AG10803 (cell line): Measurements from ENCODE around the gene POGLUT3.

Experiments
- DNase-seq: peaks from one replicate; pipeline ENCODE4 v3.0.0; 2010; ENCODE audit warnings: low read depth
- H3K4me3 ChIP-seq: 2 replicates; pipeline ENCODE4 v1.5.1; 2011; ENCODE audit warnings: mild to moderate bottlenecking, low read length, control low read depth
- TF ChIP-seq, protein P1 (sequence below): conservative IDR thresholded peaks from 2 replicates; pipeline ENCODE4 v1.5.1; 2011; ENCODE audit warnings: mild to moderate bottlenecking, low read length, control low read depth, inconsistent platforms

POGLUT3 gene

DNA sequence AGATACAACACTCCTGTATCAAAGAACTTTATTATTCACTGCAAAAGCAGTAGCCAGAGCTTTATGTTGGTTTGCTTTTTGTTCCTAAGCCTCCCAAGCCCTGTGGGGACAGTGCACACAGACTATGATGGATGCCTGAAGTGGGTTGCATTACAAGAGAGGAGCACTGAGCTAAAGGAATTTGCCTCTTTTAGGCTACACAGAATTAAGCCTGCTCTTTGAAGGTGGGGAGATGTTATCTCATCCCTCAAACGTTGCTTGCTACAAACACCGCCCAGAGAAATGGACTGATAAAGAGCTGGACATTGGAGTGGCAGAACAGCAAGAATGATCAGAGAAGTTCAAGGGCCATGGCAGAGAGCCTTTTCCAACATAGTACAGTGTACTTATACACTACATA, 2.5 kb upstream of the POGLUT3 start:
- no peak for DNase-seq
- H3K4me3 ChIP-seq = no peak overlapping the region
- TF ChIP-seq, protein P1, sequence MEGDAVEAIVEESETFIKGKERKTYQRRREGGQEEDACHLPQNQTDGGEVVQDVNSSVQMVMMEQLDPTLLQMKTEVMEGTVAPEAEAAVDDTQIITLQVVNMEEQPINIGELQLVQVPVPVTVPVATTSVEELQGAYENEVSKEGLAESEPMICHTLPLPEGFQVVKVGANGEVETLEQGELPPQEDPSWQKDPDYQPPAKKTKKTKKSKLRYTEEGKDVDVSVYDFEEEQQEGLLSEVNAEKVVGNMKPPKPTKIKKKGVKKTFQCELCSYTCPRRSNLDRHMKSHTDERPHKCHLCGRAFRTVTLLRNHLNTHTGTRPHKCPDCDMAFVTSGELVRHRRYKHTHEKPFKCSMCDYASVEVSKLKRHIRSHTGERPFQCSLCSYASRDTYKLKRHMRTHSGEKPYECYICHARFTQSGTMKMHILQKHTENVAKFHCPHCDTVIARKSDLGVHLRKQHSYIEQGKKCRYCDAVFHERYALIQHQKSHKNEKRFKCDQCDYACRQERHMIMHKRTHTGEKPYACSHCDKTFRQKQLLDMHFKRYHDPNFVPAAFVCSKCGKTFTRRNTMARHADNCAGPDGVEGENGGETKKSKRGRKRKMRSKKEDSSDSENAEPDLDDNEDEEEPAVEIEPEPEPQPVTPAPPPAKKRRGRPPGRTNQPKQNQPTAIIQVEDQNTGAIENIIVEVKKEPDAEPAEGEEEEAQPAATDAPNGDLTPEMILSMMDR = no peak

DNA sequence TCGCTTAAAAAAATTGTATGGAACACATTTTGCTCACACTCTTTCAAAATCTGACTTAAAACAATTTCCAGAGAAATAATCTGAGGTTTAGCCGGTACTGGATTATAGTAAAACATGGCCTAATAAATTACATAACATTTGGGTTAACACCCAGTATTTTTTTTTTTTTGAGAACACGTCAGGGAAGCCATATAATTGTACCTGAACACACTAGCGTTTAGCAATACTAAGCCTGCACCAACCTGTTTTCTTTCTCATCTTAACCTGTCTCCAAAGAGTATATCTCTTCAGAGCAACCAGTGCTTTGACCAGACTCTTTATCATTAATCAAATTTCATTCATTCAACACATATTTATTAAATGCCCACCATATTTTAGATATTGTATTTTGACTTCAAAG, 2.0 kb upstream of the POGLUT3 start:
- TF ChIP-seq, protein P1 = no peak
- DNase-seq = no peak
- no peak overlapping the region for H3K4me3 ChIP-seq

DNA sequence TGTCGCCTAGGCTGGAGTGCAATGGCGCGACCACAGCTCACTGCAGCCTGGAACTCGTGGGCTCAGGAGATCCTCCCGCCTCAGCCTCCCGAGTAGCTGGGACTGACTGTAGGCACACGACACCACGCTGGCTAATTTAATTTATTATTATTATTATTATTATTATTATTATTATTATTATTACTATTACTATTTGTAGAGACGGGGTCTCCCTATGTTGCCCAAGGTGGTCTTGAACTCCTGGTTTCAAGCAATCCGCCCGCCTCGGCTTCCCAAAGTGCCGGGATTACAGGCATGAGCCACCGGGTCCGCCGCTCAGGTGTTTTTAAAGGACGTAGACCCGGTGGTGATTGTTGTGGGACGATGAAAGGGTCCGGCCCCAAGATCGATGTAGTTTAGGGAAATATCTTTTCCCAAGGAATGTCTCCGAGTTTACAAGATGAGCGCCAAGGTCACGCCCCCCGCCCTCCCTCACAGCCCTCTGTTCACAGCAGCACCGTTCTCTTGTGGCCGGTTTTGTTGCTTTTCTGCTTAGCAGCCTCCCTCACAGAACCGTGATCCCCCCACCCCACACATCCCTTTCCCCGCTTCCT, 728 bp upstream of the POGLUT3 start:
- no peak for DNase-seq
- H3K4me3 ChIP-seq = peak overlapping the region; percentile 67
- TF ChIP-seq, protein P1 = no peak

DNA sequence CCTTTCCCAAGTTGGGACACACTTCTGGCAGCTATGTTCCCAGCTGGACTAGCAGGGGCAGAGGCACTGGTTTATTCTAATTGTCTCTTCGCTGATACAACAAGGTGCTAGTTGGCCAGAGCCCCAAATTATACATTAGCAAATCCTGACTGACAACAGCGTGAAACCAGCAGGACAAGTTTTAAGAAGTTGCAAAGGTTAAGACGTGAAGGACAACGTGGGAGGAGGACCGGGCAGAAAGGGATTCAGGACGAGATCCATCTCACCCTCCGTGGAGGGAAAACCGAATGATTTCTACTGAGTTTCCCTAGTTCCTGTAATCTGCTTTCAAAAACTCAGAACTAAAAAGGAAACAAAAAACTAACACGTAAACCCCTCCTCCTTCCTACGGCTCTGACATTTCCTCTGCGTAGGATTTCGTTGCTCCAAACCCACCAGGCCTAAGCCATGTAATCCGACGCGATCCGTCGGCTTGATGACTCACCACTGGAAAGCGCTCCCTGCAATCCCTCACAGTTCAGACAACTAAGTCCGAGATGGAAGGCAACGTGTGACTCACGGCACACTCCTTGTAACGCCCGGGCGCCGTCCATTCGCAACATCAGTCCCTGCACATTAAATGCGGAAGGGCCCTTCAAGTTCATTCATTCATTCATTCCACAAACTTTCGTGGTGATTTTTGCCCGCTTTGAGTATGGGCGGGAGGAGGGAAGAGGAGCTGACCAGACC, 703 bp downstream of the POGLUT3 start:
- TF ChIP-seq, protein P1 = no peak
- H3K4me3 ChIP-seq = peak overlapping the region; percentile 67
- DNase-seq = peak; percentile 98

DNA sequence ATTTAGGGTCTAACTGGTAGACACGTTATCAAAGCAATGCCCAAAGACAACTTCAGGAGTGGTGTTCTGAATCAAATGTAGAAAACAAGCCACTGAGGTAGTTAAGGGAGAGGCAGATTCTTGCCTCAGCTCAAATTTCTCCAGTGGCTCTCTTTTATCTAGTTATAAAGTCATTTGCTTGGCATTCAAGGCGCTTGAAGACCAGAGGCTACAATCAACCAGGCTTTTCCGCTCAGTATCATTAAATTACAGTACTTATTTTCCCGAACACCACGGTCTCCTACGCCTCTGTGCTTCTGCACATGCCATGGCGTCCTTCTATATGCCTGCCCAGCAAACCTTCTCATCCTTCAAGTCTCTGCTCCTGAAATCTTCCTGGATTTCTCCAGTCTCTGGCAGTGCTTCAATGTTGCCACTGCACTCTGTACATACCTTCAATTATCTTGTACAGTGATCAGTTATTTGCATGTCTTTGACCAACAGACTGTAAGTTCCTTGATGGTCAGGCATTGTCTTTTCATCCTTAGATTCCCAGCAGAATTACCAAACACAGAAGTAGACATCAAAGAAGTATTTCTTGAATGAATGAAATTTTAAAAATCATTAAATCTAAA, 1.4 kb downstream of the POGLUT3 start:
- H3K4me3 ChIP-seq = peak overlapping the region; percentile 67
- TF ChIP-seq, protein P1 = no peak
- peak; percentile 34 for DNase-seq

DNA sequence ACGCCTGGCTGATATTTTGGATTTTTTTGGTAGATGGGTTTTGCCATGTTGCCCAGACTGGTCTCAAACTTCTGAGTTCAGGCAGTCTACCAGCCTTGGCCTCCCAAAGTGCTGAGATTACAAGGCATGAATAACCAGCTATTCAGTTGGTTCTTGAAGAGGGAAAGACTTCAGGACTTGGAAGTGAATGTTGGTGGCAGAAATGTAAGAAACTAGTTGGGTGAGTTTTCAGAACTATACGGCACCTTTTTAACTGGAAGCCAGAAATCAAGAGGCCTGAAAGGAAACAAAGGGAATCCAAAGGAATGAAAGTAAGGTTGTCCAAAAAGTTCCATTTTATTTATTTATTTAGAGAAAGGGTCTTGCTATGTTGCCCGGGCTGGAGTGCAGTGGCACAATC, 2.9 kb downstream of the POGLUT3 start:
- no peak overlapping the region for H3K4me3 ChIP-seq
- DNase-seq = no peak
- TF ChIP-seq, protein P1 = no peak

DNA sequence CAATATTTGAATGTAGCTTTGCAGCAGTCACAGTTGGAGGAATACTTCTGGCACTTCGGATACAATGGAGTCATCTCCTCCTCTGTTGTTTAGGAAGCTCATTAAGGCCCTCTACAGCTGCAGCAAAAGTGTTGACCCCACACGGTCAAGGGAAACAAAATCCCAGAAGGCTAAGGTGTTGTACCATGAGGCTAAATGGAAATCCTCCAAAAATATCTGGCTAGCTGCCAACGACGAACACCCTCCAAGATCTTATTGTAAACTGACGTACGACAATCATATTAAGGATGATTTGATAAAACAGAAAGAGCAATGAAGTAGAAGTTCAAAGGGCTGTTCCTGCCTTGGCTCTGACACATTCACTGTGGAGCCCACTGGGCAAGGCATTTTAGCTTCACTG, 4.0 kb downstream of the POGLUT3 start:
- TF ChIP-seq, protein P1 = no peak
- DNase-seq = no peak

More for the DNA sequence above, 4.0 kb downstream of the POGLUT3 start:
- H3K4me3 ChIP-seq = no peak overlapping the region
